Putamen (tissue), 1 donor: ENCODE data around the gene INO80.

Experiments used
- DNase-seq: peaks from one replicate; pipeline ENCODE4 v3.0.0-alpha.2; 2016; ENCODE audit warnings: low spot score

INO80 gene

DNA sequence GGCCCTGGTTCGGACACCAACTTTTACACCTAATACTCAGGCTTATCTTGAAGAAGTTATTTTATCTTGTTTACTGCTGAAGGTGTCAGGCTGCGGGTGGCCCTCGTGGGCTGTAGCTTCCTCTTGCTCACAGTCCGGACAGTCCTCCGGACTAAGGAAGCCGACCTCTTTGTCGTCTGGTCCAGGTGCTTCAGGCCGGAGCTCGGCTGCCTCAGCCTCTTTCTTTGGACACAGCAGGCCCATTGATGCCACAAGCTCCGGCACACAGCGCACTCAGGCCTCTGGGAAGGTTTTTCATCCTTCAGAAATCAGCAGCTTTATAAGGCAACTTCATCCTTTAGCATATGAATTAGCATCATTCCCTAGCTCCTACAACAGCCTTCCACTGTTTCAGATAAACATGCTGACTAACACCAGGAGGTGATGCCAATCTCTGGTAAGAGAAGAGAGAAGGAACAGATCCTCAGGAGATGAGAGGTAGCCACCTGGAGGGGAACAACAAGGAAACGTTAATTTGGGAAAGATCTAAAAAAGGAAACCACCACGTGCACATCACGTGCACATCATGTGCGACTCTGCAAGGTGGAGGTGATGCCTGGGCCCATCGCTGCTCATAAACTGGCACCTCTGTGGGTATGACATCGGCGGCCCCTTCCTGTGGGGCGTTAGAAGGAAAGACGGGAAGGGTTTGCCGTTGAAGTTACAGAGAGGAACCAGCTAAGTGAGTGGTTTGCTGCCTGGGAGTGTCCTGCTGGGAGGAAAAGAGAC, 167.2 kb downstream of the INO80 start:
- no peak for DNase-seq

DNA sequence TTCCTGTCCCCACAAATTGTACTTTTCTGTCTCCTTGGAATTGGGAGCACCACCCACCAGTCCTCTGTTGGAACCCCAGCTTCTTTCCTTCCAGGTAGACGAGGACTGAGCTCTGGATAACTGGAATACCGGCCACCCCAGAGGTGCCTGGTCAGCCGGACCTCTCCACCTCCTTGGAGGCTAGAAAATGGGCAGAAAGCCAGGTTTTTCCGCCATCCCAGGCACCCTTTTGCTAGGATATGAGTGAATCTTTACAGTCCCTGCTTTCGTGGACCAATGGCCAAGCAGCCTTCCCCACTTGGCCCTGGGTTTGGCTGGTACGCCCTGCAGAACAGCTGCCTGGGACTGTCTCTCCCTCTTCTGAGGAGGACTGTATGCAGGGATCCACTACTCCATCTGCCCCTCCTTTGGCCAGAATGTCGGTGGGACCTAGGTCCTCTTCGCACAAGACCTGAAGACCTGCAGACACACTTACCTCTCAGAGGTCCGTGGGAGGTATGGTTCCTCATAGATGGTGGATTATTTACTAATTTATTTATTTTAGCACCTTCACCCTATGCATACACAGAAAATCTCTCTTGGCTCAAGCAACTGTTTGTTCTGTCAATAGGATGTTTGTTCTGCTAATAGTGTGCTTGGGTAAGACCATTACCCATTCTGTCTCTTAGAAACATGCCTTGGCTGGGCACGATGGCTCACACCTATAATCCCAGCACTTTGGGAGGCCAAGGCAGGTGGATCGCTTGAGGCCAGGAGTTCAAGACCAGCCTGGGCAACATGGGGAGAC, 171.4 kb downstream of the INO80 start:
- DNase-seq: no peak

DNA sequence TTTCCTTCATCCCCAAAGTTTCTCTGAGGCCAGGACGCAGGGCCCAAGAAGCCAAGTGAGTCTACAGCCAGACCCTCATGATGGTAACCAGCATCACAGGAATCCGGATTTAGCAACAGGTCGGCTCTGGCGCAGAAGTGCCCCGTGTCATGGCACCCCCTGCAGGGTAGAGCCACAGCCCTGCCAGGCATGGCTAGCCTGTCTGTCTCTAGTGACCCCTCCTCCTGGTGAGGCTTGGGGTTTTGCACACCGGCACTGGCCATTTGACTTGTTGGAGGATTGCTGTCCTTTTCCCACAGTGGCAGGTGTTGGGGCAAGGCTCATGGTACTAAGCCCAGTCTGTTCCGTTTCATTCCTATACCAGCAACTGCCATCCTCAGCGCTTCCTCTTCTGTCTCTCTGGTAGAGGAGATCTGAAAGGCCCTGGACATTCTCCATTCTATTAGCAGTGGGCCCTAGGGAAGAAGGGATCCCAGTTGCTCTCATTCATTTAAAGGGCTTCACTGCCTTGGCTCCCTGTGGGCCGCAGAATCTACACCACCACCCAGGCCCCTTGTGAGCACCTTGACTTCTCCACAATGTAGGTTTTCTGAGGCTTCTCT, 172.2 kb downstream of the INO80 start:
- no peak for DNase-seq

DNA sequence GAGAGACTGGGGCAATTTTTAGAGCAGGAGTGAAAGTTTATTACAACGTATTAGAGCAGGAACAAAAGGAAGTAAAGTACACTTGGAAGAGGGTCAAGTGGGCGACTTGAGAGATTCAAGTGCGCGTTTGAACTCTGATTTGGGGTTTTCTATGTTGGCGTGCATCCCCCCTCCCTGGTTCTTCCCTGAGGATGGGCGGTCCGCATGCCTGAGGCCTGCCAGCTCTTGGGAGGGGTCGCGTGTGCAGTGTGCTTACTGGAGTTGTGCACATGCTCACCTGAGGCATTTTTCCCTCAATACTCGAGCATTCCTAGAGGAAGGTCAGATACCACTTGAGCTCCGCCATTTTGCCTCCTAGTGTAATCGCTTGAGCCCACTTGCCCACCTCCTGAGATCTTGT, 173.2 kb downstream of the INO80 start:
- no peak for DNase-seq

DNA sequence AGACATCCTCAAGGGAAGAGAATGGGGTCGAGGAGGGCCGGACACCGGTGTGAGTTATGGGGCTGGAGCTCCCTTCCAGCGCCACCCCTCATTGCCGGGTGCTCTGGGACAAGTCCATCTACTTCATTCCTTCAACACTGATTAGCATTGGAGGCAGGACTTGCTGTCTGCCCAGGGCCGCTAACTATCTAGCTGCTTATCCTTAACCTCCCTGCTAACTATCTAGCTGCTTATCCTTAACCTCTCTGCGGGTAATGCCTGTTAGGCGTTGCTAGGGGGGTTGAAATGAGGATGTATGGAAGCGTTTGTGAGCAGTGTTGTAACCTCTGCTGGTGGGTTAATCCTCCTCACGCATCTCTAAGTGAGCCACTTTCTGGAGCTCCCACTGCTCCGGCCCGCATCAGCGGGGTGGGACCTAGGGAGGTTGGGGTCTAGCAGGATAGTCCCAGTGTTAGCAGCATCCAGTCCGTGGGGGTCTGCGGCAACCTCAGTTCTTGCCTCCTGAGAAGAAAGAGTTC, 173.7 kb downstream of the INO80 start:
- DNase-seq: no peak

DNA sequence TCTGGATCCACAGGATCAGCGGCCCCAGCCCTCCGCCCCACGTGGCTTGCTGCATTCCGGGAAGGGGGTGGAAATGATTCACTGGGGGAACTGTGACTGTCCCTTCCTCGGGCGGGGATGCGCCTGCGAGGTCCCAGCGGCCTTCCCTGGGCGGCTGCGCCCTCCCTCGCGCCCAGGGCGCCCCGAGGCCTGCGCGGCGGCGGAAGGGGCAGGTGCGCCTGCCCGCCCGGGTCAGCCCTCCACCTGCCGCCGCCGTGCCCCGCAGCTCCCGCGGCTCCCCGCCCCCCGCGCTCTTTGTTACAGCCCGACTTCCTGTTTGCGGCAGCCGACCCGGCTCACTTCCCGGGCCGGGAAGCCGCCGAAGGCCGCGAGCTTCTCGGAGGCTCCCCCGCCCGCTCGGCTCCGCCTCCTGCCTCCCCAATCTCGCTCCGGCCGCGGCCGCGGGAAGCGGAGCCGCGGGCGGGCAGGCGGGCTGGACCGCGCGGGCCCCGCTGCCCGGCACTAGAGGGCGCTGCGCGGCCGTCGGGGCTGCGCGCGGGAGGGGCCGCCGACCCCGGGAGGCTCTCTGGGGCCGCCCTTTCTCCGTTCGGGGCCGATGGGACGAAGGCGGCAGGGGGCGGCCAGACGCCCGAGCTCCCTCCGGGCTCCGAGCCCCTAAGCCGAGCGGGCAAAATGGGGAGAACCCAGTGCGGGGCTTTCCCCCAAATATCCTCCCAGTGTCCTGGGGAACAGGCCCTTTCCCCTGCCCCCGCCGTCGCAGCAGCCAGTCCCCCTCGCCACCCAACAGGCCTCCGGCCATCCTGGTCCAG, 174.3 kb downstream of the INO80 start:
- DNase-seq: peak; percentile 42

DNA sequence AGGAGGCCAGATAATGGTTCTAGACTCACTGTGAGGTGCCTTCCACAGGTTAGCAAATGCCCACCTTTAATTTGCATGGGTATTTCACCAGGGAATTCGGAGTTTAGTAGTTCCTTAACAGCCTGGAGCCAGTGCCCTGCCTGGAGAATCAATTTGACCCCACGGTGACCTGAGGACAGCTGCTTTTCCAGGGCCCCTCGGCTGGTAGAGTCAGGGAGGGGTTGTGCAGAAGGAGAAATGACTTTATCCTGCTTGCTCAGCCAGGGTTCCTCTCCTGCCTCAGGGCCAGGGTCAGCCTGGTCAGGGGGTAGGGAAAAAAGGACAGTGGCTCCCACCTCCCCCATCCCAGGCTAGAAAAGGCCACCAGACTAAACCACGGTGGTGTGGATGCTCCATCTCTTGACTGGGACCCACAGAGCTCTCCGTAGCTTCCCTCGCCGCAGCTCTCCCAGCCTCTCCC, 175.0 kb downstream of the INO80 start:
- no peak for DNase-seq

DNA sequence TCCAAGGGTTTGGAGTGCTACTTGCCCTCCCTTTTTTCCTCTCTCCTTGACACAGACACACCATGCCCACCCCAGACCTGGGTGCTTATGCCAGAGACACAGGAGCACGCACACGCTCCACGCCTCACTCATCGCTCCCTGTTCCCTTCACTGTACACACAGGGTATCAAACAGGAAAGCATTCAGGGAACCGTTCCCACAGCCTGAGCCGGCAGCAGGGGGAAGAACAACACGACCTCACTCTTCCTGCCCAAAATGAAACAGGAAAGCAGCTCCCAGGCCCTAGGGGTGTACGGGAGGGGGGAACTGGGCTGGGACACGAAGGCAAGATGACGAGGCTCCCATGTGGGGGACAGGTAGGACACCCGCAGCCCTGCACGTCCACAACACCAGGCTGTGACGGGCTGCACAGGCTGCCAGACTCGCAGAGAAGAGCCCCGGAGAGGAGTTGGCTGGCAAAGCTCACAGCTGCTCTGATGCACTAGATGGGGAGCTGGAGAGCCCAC, 175.7 kb downstream of the INO80 start:
- no peak for DNase-seq

DNA sequence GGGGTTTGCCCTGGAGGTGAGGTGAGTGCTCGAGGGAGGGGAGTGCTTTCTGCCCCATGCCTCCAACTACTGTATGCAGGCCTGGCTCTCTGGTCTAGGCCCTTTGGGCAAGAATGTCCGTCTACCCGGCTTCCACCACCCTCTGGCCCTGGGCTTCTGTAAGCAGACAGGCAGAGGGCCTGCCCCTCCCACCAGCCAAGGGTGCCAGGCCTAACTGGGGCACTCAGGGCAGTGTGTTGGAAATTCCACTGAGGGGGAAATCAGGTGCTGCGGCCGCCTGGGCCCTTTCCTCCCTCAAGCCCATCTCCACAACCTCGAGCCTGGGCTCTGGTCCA, 177.6 kb downstream of the INO80 start:
- no peak for DNase-seq

DNA sequence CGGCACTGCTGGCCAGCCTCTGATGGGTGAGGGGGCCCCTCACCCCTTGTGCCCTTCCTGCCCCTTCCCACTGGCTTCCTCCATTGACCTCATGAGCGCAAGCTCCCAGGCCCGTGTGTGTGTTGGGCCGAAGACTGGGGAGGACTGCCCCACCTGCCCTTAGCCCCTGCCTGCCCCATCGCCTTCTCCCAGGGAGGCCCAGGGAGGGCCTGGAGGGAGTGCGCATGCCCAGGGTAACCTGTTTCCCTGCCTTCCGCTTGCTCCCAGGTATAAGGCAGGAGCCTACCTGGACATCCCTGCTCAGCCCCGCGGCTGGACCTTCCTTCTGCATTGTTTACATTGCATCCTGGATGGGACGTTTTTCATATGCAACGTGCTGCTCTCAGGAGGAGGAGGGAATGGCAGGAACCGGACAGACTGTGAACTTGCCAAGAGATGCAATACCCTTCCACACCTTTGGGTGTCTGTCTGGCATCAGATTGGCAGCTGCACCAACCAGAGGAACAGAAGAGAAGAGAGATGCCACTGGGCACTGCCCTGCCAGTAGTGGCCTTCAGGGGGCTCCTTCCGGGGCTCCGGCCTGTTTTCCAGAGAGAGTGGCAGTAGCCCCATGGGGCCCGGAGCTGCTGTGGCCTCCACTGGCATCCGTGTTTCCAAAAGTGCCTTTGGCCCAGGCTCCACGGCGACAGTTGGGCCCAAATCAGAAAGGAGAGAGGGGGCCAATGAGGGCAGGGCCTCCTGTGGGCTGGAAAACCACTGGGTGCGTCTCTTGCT, 178.1 kb downstream of the INO80 start:
- no peak for DNase-seq

DNA sequence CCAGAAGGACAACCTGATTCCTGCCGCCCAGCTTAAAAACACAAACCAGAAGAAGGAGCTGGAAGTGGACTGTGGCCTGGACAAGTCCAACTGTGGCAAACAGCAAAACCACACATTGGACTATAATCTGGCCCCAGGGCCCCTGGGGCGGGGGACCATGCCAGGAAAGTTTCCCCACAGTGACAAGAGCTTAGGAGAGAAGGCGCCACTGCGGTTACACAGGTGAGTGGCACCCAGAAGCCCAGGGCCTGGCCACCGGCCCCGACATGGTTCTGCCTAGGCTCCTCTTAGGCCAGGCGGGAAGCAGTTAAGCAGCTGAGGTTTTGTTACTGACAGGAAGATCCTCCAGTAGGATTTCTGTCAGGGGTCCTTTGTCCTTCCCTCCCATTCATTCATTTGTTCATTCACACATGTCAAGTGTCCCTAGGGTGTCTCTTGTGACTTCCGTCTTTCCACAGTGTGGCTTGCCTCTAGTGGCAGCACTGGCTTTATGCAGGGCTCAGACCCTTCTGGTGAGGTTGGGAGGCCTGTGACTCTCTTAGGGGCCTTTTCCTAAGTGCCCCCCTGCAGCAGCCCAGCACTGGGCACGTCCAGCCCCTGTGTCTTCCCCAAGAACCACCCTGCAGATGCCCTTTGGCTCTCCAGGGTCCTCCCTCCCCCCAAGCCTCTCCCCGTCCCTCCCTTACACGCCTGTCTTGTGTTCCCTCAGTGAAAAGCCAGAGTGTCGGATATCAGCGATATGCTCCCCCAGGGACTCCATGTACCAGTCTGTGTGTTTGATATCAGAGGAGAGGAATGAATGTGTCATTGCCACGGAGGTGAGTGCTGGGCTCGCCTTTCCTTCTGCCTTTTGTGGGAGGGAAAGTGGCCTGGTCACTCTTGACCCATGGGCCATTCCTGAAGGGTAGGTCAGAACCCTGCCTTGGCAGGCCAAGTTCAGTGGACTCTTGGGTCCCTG, 179.1 kb downstream of the INO80 start:
- no peak for DNase-seq

DNA sequence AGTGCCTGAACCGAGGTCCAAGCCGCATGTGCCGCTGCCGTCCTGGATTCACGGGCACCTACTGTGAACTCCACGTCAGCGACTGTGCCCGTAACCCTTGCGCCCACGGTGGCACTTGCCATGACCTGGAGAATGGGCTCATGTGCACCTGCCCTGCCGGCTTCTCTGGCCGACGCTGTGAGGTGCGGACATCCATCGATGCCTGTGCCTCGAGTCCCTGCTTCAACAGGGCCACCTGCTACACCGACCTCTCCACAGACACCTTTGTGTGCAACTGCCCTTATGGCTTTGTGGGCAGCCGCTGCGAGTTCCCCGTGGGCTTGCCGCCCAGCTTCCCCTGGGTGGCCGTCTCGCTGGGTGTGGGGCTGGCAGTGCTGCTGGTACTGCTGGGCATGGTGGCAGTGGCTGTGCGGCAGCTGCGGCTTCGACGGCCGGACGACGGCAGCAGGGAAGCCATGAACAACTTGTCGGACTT, 179.8 kb downstream of the INO80 start:
- DNase-seq: no peak

DNA sequence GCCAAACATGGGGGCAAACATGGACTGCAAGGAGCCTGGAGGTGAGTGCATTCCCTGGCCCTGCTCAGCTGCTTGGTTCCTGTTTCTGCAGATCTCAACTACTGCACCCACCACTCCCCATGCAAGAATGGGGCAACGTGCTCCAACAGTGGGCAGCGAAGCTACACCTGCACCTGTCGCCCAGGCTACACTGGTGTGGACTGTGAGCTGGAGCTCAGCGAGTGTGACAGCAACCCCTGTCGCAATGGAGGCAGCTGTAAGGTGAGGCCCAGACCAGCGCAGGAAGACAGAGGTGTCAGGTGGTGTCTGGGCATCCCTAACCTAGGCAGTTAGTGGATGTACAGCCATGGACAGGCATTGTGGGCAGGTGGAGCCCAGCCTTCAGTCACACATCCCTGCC, 181.6 kb downstream of the INO80 start:
- DNase-seq: no peak

DNA sequence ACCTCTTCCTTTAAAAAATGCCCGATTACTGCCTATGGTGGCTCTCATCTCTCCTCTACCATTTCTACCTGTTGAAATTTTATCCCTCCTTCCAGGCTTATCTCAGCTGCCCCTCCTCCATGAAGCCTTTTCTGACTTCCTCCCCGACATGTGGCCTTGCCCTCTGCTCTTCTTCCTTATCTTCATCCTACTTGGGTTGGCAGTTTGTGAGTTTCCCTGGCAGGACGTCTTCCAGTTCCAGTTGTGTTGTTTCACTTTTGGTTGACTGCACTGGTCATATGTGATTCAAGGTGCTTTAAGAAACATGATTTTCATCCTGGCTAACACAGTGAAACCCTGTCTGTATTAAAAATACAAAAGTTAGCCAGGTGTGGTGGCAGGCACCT, 182.6 kb downstream of the INO80 start:
- no peak for DNase-seq

DNA sequence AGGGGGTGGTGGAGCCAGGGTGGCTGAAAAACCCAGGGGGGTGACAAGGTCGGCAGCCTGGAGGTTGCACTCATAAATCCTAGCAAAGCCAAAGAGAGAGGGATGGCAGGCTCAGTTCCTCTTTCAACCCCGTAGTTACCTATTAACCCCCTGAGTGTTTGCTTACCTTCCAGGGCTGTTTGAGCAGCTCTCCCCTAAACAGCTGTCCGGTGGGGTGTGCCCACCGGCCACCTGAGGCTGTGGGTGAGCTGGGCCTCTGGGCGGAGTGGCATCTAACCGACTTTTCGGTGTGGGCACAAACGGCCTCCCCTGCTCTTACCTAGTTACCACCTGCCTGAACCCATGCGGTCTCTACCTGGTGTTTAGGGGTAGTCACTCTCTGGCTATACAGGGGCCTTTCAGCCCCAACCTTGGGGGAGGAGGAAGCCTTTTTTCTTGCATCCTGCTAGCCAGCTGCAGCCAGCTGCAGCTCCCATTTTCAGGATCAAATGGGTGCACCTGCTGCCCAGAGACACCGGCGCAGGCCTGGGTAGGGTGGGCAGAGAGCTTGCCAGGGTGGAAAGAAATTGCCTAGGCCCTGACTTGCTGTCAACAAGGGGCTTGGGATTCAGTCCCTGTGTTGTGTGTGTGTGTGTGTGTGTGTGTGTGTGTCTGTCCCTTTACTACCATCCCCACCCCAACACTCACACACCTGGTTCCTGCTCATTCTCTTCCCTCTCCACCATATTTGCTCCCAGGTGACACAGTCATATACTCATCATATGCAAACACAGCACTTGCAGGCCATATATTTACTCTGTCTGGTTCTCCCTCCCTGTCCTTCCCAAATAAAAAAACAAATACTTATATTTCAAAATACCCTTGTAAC, 183.2 kb downstream of the INO80 start:
- DNase-seq: no peak

DNA sequence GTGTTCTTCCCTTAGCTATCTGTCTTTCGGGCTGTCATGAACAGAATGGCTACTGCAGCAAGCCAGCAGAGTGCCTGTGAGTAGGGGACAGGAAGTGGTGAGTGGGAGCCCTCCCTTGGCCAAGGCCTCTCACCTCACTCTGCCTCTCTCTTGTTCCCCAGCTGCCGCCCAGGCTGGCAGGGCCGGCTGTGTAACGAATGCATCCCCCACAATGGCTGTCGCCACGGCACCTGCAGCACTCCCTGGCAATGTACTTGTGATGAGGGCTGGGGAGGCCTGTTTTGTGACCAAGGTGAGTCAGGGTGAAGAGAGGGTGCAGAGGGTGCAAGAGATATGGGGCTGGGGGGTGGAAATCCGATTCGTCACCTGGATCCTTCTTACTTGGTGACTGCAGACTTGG, 183.9 kb downstream of the INO80 start:
- no peak for DNase-seq

DNA sequence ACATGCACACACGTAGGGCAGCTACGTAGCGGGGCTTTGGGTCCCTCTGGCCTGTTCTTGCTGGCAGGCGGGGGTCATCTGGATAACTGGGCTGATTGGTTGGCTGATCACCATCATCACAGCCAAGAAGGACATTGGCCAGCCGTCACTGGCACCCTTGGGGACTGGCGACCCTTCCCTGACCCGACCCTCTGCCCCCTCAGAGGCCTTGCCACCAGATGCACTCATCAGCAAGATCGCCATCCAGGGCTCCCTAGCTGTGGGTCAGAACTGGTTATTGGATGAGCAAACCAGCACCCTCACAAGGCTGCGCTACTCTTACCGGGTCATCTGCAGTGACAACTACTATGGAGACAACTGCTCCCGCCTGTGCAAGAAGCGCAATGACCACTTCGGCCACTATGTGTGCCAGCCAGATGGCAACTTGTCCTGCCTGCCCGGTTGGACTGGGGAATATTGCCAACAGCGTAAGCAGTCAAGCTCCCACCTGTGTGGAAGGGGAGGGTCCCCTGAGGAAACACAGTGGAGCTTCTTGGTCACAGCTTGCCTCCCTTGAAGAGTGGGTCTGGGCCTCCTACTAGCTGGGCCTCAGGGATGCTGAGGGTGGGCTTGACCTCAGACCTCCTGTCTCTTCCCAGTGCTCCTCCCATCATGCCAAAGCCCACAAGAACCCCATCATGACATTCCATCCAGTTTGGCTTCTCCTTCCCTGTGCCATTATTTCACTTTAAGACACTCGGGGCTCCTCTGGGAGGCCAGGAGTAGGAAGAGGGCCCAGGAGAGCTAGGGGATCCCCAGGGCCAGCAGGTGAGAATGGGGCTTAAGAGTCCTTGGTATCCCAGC, 184.6 kb downstream of the INO80 start:
- no peak for DNase-seq
